ENCODE results near the gene SMYD5.
A peak's percentile ranks its signal among the peaks of the same experiment; 100 is the strongest.

DNA sequence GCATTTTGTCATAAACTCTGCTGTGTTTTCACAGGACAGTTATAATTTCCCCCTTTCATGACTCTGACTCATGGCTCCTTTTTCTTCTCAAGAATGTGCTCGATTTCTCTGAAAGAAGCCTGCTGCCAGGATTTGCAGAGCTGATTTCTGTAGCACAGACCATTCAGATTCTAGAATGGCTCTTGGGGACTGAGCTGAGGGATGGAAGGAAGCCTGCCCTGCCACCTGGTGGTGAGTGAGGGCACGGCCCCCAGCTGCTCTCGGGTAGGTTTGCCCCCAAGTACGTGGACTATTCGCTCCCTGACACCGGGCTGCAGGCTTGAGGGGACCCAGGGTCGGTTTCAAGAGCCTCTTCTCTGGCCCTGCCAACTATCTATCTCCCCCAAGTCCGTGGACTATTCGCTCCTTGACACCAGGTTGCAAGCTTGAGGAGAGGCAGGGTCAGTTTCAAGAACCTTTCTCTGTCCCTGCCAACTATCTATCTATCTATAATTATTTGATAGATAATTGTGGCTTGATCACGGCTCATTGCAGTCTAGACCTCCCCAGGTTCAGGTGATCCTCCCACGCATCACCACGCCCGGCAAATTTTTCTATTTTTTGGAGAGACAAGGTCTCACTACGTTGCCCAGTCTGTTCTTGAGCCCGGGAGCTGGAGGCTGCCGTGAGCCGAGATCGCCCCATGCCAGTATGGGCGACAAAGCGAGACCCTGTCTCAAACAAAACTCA is 1.4 kb upstream of the SMYD5 start:
- TF ChIP-seq, protein P1, sequence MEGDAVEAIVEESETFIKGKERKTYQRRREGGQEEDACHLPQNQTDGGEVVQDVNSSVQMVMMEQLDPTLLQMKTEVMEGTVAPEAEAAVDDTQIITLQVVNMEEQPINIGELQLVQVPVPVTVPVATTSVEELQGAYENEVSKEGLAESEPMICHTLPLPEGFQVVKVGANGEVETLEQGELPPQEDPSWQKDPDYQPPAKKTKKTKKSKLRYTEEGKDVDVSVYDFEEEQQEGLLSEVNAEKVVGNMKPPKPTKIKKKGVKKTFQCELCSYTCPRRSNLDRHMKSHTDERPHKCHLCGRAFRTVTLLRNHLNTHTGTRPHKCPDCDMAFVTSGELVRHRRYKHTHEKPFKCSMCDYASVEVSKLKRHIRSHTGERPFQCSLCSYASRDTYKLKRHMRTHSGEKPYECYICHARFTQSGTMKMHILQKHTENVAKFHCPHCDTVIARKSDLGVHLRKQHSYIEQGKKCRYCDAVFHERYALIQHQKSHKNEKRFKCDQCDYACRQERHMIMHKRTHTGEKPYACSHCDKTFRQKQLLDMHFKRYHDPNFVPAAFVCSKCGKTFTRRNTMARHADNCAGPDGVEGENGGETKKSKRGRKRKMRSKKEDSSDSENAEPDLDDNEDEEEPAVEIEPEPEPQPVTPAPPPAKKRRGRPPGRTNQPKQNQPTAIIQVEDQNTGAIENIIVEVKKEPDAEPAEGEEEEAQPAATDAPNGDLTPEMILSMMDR (IDR thresholded peaks at IDR 0.05), result peak; percentile 81 to 96
- TF ChIP-seq EP300 (IDR thresholded peaks at IDR 0.05), result no peak
- TF ChIP-seq POLR2AphosphoS5 (IDR thresholded peaks at IDR 0.05), result no peak
- TF ChIP-seq POLR2A (IDR thresholded peaks at IDR 0.05), result no peak
